Measurements from ENCODE around the gene MX1.

Gene MX1

DNA sequence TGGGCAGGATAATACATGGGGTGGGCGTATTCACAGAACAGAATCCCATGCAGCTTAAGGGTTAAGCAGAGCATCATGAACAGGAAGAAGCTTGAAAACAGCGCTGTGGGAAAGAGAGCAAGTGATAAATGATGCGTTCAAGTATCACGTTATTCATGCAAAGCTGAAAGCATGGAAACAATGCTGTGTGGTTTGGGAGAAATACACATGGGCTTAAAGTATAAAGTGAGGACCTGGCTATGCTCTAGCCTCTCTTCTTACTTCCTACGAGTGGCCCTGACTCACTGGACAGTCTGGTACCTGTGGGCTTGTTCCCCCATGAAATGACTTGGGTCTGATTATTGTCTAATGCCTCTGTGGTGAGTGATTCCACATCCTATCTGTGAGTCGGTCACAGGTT lies 56.3 kb downstream of the MX1 start:
- H3K4me3 ChIP-seq (ENCODE audit: low read depth, low read length): no peak overlapping the region
- no peak for TF ChIP-seq CTCF (IDR thresholded peaks at IDR 0.05; ENCODE audit: insufficient read depth, low read depth, low read length, missing control alignments)
- DNase-seq (ENCODE audit: low read depth): no peak

DNA sequence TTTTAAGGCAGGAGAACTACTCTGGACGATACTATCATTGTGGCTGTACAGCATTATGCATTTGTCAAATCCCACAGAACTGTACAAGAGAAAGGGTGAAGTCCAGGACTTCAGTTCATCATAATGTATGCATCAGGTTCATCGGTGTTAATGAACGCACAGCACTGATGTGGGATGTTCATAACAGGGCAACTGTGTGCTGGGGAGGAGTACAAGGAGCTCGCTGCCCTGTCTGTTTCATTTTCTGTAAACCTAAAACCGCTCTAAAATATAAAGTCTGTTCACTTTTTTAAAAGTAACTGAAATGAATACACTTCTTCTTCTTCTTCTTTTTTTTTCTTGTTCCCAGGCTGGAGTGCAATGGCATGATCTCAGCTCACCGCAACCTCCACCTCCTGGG lies 56.9 kb downstream of the MX1 start:
- no peak overlapping the region for H3K4me3 ChIP-seq (ENCODE audit: low read depth, low read length)
- TF ChIP-seq CTCF (IDR thresholded peaks at IDR 0.05; ENCODE audit: insufficient read depth, low read depth, low read length, missing control alignments): no peak
- DNase-seq (ENCODE audit: low read depth): peak; percentile 10

DNA sequence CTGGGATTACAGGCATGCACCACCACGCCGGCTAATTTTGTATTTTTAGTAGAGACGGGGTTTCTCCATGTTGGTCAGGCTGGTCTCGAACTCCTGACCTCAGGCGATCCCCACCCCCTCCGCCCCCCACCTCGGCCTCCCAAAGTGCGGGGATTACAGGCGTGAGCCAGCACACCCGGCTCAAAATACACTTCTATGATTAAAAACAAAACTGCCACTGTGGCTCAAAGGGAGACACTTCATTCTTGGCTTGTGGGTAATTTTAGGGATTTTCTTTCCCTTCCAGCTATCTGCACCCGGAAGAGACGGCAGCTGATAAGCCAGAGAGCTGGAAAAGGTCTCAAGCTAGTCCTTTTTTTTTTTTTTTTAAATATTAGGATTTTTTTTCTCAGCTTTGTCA lies 57.4 kb downstream of the MX1 start:
- no peak overlapping the region for H3K4me3 ChIP-seq (ENCODE audit: low read depth, low read length)
- no peak for TF ChIP-seq CTCF (IDR thresholded peaks at IDR 0.05; ENCODE audit: insufficient read depth, low read depth, low read length, missing control alignments)
- DNase-seq (ENCODE audit: low read depth): peak; percentile 53

GRCh38 chr21:41483973-41484372 lies 57.9 kb downstream of the MX1 start:
- DNase-seq (ENCODE audit: low read depth): no peak
- no peak overlapping the region for H3K4me3 ChIP-seq (ENCODE audit: low read depth, low read length)
- TF ChIP-seq CTCF (IDR thresholded peaks at IDR 0.05; ENCODE audit: insufficient read depth, low read depth, low read length, missing control alignments): no peak

- no peak overlapping the region for H3K4me3 ChIP-seq (ENCODE audit: low read depth, low read length)
- TF ChIP-seq CTCF (IDR thresholded peaks at IDR 0.05; ENCODE audit: insufficient read depth, low read depth, low read length, missing control alignments): no peak
- DNase-seq (ENCODE audit: low read depth): no peak
Observed at GRCh38 chr21:41487082-41487481, 61.0 kb downstream of the MX1 start.

DNA sequence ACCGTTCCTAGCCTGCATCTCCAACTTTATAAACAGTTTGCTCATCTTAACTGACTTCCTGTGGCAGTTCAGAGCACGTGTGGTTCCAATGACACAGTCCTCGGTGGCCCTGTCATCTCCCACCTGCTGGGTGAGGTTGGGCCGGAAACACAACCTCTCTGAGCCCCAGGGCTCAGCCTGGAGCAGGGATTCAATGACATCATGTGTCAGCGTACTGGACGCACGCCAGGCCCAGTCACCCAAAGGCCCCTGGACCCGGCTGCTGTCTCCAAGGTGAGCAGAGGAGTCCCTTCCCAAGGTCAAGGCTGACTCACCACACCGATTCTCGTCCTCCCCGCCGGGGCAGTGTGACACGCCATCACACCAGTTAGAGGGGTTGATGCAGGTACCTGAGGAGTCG lies 62.0 kb downstream of the MX1 start:
- TF ChIP-seq CTCF (IDR thresholded peaks at IDR 0.05; ENCODE audit: insufficient read depth, low read depth, low read length, missing control alignments): no peak
- H3K4me3 ChIP-seq (ENCODE audit: low read depth, low read length): no peak overlapping the region
- DNase-seq (ENCODE audit: low read depth): no peak

- H3K4me3 ChIP-seq (ENCODE audit: low read depth, low read length): no peak overlapping the region
- no peak for DNase-seq (ENCODE audit: low read depth)
- no peak for TF ChIP-seq CTCF (IDR thresholded peaks at IDR 0.05; ENCODE audit: insufficient read depth, low read depth, low read length, missing control alignments)
Observed at GRCh38 chr21:41489329-41489728, 63.3 kb downstream of the MX1 start.
